Hepatocyte (in vitro differentiated cells): ENCODE measurements around the gene CCDC27. TPM values are rescaled to one million over a fixed set of nuclear protein-coding genes. Genes with fewer than 3 reads are reported as not detected.
A peak's percentile ranks its signal among the peaks of the same experiment; 100 is the strongest.

Experiments
- DNase-seq: peaks from one replicate; pipeline ENCODE4 v3.0.0-alpha.2; 2016; ENCODE audit warnings: low spot score
- H2AFZ ChIP-seq: fragments of 200-600 bp; sonication (generic); 2 replicates; pipeline ENCODE4 v1.6.0; 2016; ENCODE audit warnings: antibody characterized with exemption, mild to moderate bottlenecking
- H3K27ac ChIP-seq: fragments of 200-600 bp; sonication (generic); 2 replicates; pipeline ENCODE4 v1.5.1; 2016; ENCODE audit warnings: mild to moderate bottlenecking
- H3K27me3 ChIP-seq: fragments of 200-600 bp; sonication (generic); 2 replicates; pipeline ENCODE4 v1.6.1; 2016
- H3K36me3 ChIP-seq: fragments of 200-600 bp; sonication (generic); replicated peaks from 2 replicates; pipeline ENCODE4 v1.5.1; 2016; ENCODE audit warnings: low read depth; ENCODE audit not compliant: insufficient read depth
- H3K4me1 ChIP-seq: fragments of 200-600 bp; sonication (generic); 2 replicates; pipeline ENCODE4 v1.5.1; 2016; ENCODE audit warnings: mild to moderate bottlenecking, moderate library complexity; ENCODE audit not compliant: insufficient read depth
- H3K4me2 ChIP-seq: fragments of 200-600 bp; sonication (generic); 2 replicates; pipeline ENCODE4 v1.6.0; 2016
- H3K4me3 ChIP-seq: fragments of 200-600 bp; sonication (generic); 2 replicates; pipeline ENCODE4 v1.5.1; 2016; ENCODE audit warnings: mild to moderate bottlenecking
- H3K79me2 ChIP-seq: fragments of 200-600 bp; sonication (generic); 2 replicates; pipeline ENCODE4 v1.6.0; 2017; ENCODE audit warnings: mild to moderate bottlenecking
- H3K9me2 ChIP-seq: fragments of 200-600 bp; sonication (generic); replicated peaks from 2 replicates; pipeline ENCODE4 v1.6.0; 2017; ENCODE audit warnings: mild to moderate bottlenecking; ENCODE audit not compliant: insufficient read depth
- H3K9me3 ChIP-seq: fragments of 200-600 bp; sonication (generic); 2 replicates; pipeline ENCODE4 v1.5.1; 2016; ENCODE audit warnings: low read depth, mild to moderate bottlenecking
- H4K20me1 ChIP-seq: fragments of 200-600 bp; sonication (generic); 2 replicates; pipeline ENCODE4 v1.6.0; 2016; ENCODE audit warnings: mild to moderate bottlenecking; ENCODE audit not compliant: insufficient read depth, poor library complexity, severe bottlenecking
- EZH2 ChIP-seq: fragments of 200-600 bp; sonication (generic); IDR thresholded peaks from 2 replicates; pipeline ENCODE4 v1.6.1; 2016; ENCODE audit warnings: antibody characterized with exemption, mild to moderate bottlenecking, borderline replicate concordance
- EZH2phosphoT487 ChIP-seq: fragments of 200-600 bp; sonication (generic); IDR thresholded peaks from one replicate; pipeline ENCODE4 v1.6.1; 2018; ENCODE audit warnings: antibody characterized with exemption, mild to moderate bottlenecking, low read depth, moderate library complexity; ENCODE audit not compliant: unreplicated experiment, severe bottlenecking
- WGBS: methylation state at CpG from one replicate; pipeline ENCODE4 v1.1.6; 2016; ENCODE audit warnings: low lambda C conversion rate; ENCODE audit errors: missing lambda C conversion rate; 5-methylcytosine and 5-hydroxymethylcytosine counted together
- polyA plus RNA-seq: library from polyadenylated mRNA; unstranded; fragments of >200 nt; fragmentation: Nextera tagmentation; extraction: Ambion mirVana; gene quantifications from 2 replicates; pipeline ENCODE4 v1.2.1, GENCODE V29; 2016
- total RNA-seq: library from RNA; depleted of rRNA; stranded (reverse); fragments of >200 nt; gene quantifications from 2 replicates; pipeline ENCODE4 v1.2.3, GENCODE V29; 2014
- TF ChIP-seq, protein P1 (sequence below): fragments of 200-600 bp; sonication (generic); IDR thresholded peaks from 2 replicates; pipeline ENCODE4 v1.5.1; 2016; ENCODE audit warnings: antibody characterized with exemption, mild to moderate bottlenecking; ENCODE audit not compliant: poor library complexity

The CCDC27 gene
- total and polyA plus RNA-seq, 2 experiments from 2014 or later, result 0.17 to 0.59 TPM

DNA sequence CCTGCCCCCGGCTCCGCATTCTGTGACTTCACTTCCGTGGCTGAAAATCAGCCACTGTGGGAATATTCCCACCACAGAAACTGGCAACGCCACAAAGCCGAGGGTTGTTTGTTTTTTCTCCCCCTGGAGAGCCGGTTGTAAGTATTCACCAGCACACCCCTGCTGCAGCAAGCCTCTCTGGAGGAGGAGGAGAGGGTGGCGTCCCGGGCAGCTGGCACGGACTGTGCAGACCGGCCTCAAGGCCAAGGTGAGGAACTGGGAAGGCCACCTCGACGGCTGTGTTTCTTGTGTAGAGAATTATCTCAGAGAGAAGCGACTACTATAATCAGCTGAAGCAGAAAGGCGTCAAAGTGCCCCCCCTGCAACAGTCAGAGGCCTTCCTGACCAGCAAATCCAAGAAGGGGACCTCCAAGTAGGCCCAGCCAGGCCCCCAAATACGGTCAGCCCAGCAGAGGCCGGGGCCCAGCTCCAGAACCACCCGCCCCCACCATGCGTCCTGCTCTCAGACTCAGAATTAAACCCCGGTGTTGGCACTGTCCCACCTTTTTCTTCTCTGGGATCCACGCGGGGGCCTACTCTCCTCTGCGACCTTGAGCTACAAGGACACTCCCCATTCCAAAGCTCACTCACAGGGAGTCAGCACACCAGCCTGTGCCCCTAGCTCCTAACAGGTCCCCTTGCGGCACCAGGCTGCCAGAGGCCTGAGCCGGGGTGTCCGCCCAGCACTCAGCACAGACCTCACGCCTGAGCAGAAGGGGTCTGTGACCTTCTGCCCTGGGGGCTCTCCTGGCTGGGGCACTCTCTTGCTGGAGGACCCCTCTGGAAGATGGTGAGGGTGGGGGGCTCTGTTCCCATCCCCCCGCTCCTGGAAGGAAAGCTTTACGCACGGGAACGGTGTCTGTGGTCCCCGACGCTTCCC is 19.1 kb downstream of the CCDC27 start:
- peak overlapping the region; percentile 59 for H3K4me3 ChIP-seq
- TF ChIP-seq EZH2phosphoT487 (no peak), EZH2 (no peak)
- TF ChIP-seq, protein P1, sequence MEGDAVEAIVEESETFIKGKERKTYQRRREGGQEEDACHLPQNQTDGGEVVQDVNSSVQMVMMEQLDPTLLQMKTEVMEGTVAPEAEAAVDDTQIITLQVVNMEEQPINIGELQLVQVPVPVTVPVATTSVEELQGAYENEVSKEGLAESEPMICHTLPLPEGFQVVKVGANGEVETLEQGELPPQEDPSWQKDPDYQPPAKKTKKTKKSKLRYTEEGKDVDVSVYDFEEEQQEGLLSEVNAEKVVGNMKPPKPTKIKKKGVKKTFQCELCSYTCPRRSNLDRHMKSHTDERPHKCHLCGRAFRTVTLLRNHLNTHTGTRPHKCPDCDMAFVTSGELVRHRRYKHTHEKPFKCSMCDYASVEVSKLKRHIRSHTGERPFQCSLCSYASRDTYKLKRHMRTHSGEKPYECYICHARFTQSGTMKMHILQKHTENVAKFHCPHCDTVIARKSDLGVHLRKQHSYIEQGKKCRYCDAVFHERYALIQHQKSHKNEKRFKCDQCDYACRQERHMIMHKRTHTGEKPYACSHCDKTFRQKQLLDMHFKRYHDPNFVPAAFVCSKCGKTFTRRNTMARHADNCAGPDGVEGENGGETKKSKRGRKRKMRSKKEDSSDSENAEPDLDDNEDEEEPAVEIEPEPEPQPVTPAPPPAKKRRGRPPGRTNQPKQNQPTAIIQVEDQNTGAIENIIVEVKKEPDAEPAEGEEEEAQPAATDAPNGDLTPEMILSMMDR, result no peak
- no peaks in the 10 kb centered on the region for H3K9me3 ChIP-seq
- peak overlapping the region; percentile 98 for H3K4me2 ChIP-seq
- no peak for DNase-seq
- H3K9me2 ChIP-seq, result no peaks in the 10 kb centered on the region
- H3K4me1 ChIP-seq, result peaks cover 39% of the 10 kb centered on the region
- no peaks in the 10 kb centered on the region for H3K79me2 ChIP-seq
- WGBS, result 66% methylated on average over 32 of the region's 32 CpGs
- no peaks in the 10 kb centered on the region for H4K20me1 ChIP-seq
- H3K36me3 ChIP-seq, result no peaks in the 10 kb centered on the region
- H3K27ac ChIP-seq, result no peak overlapping the region
- no peaks in the 10 kb centered on the region for H3K27me3 ChIP-seq
- H2AFZ ChIP-seq, result peak overlapping the region; percentile 73

DNA sequence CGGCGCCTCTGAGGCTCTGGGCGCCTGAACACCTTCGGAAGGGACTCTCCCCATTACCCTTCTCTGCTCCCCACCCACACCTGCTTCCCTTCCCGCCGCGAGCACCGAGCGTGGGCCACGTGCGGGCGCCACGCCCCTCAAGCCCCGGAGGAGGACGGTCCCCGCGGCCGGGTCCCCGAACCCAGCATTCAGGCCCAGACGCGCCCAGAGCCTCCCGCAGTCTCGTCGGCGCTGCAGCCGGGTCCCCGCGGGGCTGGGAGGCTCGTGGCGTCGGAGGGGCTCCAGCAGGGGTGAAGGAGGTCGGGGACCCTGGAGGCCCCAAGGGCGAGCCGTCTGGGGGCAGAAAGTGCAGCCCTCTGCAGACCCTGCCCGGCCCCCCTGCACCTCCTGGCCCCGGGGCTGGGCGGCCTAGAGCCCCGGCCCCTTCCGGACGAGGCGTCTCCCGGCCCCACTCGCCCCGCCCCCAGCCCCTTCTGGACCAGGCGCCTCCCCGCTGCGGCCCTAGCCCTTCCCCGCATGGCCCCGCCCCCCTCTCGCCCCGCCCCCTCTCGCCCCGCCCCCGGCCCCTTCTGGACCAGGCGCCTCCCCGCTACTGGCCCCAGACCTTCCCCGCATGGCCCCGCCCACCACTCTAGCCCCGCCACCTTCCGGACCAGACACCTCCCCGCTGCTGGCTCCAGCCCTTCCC is 19.9 kb downstream of the CCDC27 start:
- Histone ChIP-seq H3K27ac (peak overlapping the region; percentile 60), H4K20me1 (no peaks in the 10 kb centered on the region), H3K4me1 (peaks cover 41% of the 10 kb centered on the region), H3K4me2 (peak overlapping the region; percentile 98), H2AFZ (peak overlapping the region; percentile 77), H3K4me3 (peak overlapping the region; percentile 80), H3K27me3 (no peaks in the 10 kb centered on the region), H3K9me2 (no peaks in the 10 kb centered on the region), H3K79me2 (no peaks in the 10 kb centered on the region), H3K36me3 (no peaks in the 10 kb centered on the region), H3K9me3 (no peaks in the 10 kb centered on the region)
- peak; percentile 96 for DNase-seq
- 12% methylated on average over 8 of the region's 61 CpGs for WGBS
- TF ChIP-seq, protein P1, result no peak
- TF ChIP-seq EZH2 (no peak), EZH2phosphoT487 (no peak)

DNA sequence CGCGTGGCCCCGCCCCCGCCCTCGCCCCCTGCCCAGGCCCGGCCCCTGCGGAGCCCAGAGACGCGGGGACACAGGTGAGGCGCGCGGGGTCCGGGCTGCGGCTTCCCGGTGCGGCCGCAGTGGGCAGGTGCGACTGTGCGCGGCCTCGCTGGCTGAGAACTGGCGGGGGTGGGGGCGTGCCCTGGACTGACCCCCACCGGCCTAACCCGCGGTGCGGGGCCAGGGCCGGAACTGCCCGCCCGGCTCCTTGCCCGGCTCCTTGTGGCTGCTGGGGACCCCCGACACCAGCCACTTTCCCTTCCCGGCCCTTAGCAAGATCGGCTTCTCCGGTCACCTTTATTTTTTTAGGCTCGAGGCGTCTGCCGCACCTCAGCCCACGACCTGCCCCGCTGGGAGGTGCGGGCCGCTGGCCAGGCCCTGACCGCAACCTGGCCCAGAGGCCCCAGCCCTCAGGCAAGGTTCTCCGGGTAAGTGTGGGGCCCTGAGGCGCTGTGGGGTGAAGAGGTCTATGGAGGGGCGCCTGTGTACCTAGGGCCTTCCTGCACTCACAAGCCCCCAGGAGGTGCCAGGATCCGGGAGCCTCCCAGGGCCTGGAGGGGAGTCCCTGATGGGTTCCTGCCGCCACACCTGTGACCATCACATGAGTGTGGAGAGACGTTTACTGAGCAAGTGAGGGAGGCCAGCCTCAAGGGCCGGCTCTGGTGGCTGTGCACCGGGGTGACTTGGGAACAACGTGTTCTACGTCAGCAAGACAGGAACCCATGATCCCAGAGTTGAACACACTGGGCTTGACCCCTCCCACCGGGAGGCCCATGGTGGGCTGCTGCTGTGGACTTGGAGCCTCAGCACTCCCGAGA is 20.7 kb downstream of the CCDC27 start, which contains the start of gene SMIM1:
SMIM1 (plus strand) TSS at position 35 of the 857 bp plus-strand sequence. CDS start 2,625 bp downstream, outside the sequence.
- H3K4me3 ChIP-seq, result peak within 1 kb of the TSS; percentile 80
- peak within 1 kb of the TSS; percentile 67 for H3K27ac ChIP-seq
- TF ChIP-seq EZH2phosphoT487, result no peak
- TF ChIP-seq, protein P1, result no peak
- TF ChIP-seq EZH2, result no peak
- peak within 1 kb of the TSS; percentile 77 for H2AFZ ChIP-seq
- peak; percentile 56 for DNase-seq
- peak within 1 kb of the TSS; percentile 98 for H3K4me2 ChIP-seq
- 28% methylated on average over 32 of the region's 55 CpGs for WGBS
- no peaks in the 10 kb centered on the region for H4K20me1 ChIP-seq
- no peaks in the 10 kb centered on the region for H3K27me3 ChIP-seq
- no peaks in the 10 kb centered on the region for H3K36me3 ChIP-seq
- no peaks in the 10 kb centered on the region for H3K9me3 ChIP-seq
- peaks cover 41% of the 10 kb centered on the region for H3K4me1 ChIP-seq
- no peaks in the 10 kb centered on the region for H3K9me2 ChIP-seq
- H3K79me2 ChIP-seq, result no peaks in the 10 kb centered on the region
